ENCODE measurements around the gene CSRP2. TPM values are rescaled to one million over a fixed set of nuclear protein-coding genes. Genes with fewer than 3 reads are reported as not detected.
A peak's percentile ranks its signal among the peaks of the same experiment; 100 is the strongest.

The CSRP2 gene
- total RNA-seq, 1 experiment from 2014 or later, result 158 TPM

GRCh38 chr12:76820888-76821482 is 57.8 kb downstream of the CSRP2 start:
- H3K23me2 ChIP-seq (ENCODE audit: insufficient read length, low read depth, low read length, poor library complexity, severe bottlenecking), result no peaks in the 10 kb centered on the region
- no peak overlapping the region for H2BK15ac ChIP-seq (ENCODE audit: low read depth, low read length)
- H3K27ac ChIP-seq (ENCODE audit: insufficient read length, low read depth, low read length), result no peak overlapping the region
- H3K56ac ChIP-seq (ENCODE audit: insufficient read length, low read depth, low read length), result no peak overlapping the region
- no peak overlapping the region for H3K9ac ChIP-seq (ENCODE audit: extremely low read depth, insufficient read length, low read length)
- no peaks in the 10 kb centered on the region for H3K79me2 ChIP-seq (ENCODE audit: insufficient read depth, low read length)
- H2BK12ac ChIP-seq (ENCODE audit: insufficient read length, low read depth, low read length), result no peak overlapping the region
- WGBS (ENCODE audit: extremely low coverage, insufficient read length, low lambda C conversion rate), result no CpG with 5 or more reads among the region's 2 CpGs
- Mint-ChIP-seq H3K9me3 (no peaks in the 10 kb centered on the region), H3K4me1 (no peaks in the 10 kb centered on the region), H3K27ac (0 out of 7 replicates have a peak overlapping the region, but pooled peaks of 1 of the 3 experiments have one; percentile 30), H3K27me3 (ENCODE audit: low read depth) (no peaks in the 10 kb centered on the region), H3K36me3 (ENCODE audit: insufficient read depth in 1 of 3, low read depth in 3 of 3) (peaks cover 0 to 9% (median 7%) of the 10 kb centered on the region in 3 experiments; a peak in 5 of 7 replicates), H3K4me3 (no peak overlapping the region)
- no peak overlapping the region for H3K23ac ChIP-seq (ENCODE audit: insufficient read length, low read depth, low read length)
- H2BK120ac ChIP-seq (ENCODE audit: low read depth, low read length, poor library complexity, severe bottlenecking), result no peak overlapping the region
- H3K14ac ChIP-seq (ENCODE audit: insufficient read depth, low read length), result no peak overlapping the region
- no peak overlapping the region for H2AK5ac ChIP-seq (ENCODE audit: insufficient read length, low read length)
- no peak overlapping the region for H2BK20ac ChIP-seq (ENCODE audit: low read depth, low read length, poor library complexity, severe bottlenecking)
- H4K8ac ChIP-seq (replicated peaks; ENCODE audit: insufficient read length, low read depth, low read length), result no peak overlapping the region
- no peak overlapping the region for H3K4me2 ChIP-seq (ENCODE audit: insufficient read depth, insufficient read length, low read length)
- H4K91ac ChIP-seq (ENCODE audit: insufficient read length, low read depth, low read length), result no peak overlapping the region
- no peak overlapping the region for H2AFZ ChIP-seq (ENCODE audit: low read length)
- no peaks in the 10 kb centered on the region for H4K20me1 ChIP-seq (ENCODE audit: control insufficient read depth, insufficient read depth, insufficient read length)
- H3K79me1 ChIP-seq (ENCODE audit: insufficient read depth, low read depth, low read length, poor library complexity, severe bottlenecking), result no peaks in the 10 kb centered on the region
- H3T11ph ChIP-seq (ENCODE audit: low read length), result no peak overlapping the region
- no peak overlapping the region for H3K18ac ChIP-seq (ENCODE audit: insufficient read length, low read depth, low read length)
- H3K4ac ChIP-seq (ENCODE audit: low read depth, low read length), result no peak overlapping the region
- peak; percentile 59 for DNase-seq
- H3K9me3 ChIP-seq (ENCODE audit: control insufficient read depth, low read depth, low read length), result no peaks in the 10 kb centered on the region
- no peaks in the 10 kb centered on the region for H3K27me3 ChIP-seq (ENCODE audit: insufficient read depth, low read length)
- H3K4me1 ChIP-seq (ENCODE audit: insufficient read depth, low read length), result no peaks in the 10 kb centered on the region
- no peak overlapping the region for H2BK5ac ChIP-seq (ENCODE audit: insufficient read length, low read length)
- peak; percentile 86 for TF ChIP-seq CTCF (conservative IDR thresholded peaks at IDR 0.05)
- no peak overlapping the region for H4K5ac ChIP-seq (ENCODE audit: insufficient read length, low read depth, low read length)

Measured in H9 (cell line).